Epidermal melanocyte (primary cell): ENCODE data around the gene RHOXF2.
"Not testable (repeated sequence)": the region's sequence is repeated elsewhere in the genome, so short reads cannot be mapped to it uniquely, and the experiment has no call there.

Experiments used
- DNase-seq: peaks from one replicate; pipeline ENCODE4 v3.0.0; 2011; ENCODE audit warnings: low spot score; ENCODE audit not compliant: insufficient read length

The RHOXF2 gene

GRCh38 chrX:120196626-120197283 lies 38.3 kb downstream of the RHOXF2 start:
- DNase-seq, result not testable (repeated sequence)

DNA sequence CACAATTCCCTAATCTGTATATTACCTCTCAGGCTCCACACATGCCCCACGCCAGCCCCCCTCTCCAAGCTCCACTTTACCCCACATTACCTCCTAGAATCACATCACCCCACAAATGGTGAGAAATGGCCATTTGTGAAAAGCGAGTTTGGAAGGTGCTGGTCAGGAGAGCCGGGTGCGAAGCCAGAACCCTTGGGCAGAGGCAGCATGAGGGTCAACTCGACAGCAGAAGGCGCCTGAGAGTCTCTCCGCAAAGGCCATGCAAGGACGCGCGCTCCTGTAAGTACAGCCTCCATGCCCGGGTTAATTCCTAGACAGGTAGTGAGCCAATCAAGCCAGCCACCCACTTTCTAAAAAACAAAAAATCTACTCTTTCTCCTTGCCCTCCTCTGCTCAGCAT lies 42.4 kb downstream of the RHOXF2 start:
- DNase-seq, result no peak

- DNase-seq, result no peak
These were observed 47.7 kb downstream of the RHOXF2 start for GRCh38 chrX:120205816-120206753.

GRCh38 chrX:120207009-120207605 lies 48.7 kb downstream of the RHOXF2 start:
- DNase-seq, result no peak

GRCh38 chrX:120213438-120214265 lies 55.2 kb downstream of the RHOXF2 start:
- peak; percentile 23 for DNase-seq
